Measurements from ENCODE around the gene SNX7. TPM values are rescaled to one million over a fixed set of nuclear protein-coding genes. Genes with fewer than 3 reads are reported as not detected.
A peak's percentile ranks its signal among the peaks of the same experiment; 100 is the strongest.

Gene SNX7
- total RNA-seq, 4 donors from 2014 or later = 0.75 to 3.3 (median 2.4) TPM

- in situ Hi-C loops (cut with MboI; ENCODE audit: low sequenced_read_pairs in 4 of 4) (no loop called here), intact Hi-C loops (cut with DNase I; ENCODE audit: low total_unique reads) (no loop called here)
- Histone ChIP-seq H3K27ac (no peak overlapping the region), H3K4me3 (no peak overlapping the region), H3K9me3 (no peaks in the 10 kb centered on the region), H3K27me3 (no peaks in the 10 kb centered on the region), H3K36me3 (no peaks in the 10 kb centered on the region), H3K4me1 (no peaks in the 10 kb centered on the region)
- TF ChIP-seq POLR2A (IDR thresholded peaks at IDR 0.05) (no peak), CTCF (IDR thresholded peaks at IDR 0.05 in 4 of 5, conservative IDR thresholded peaks at IDR 0.05 in 1 of 5) (no peak)
- DNase-seq (no peak), ATAC-seq (no peak)
Measured at GRCh38 chr1:98739762-98740161, 78.2 kb downstream of the SNX7 start.

GRCh38 chr1:98741164-98741563 lies 79.6 kb downstream of the SNX7 start:
- Histone ChIP-seq H3K27ac (no peak overlapping the region), H3K36me3 (no peaks in the 10 kb centered on the region), H3K9me3 (no peaks in the 10 kb centered on the region), H3K27me3 (no peaks in the 10 kb centered on the region), H3K4me1 (no peaks in the 10 kb centered on the region), H3K4me3 (no peak overlapping the region)
- ATAC-seq (no peak), DNase-seq (no peak)
- TF ChIP-seq CTCF (IDR thresholded peaks at IDR 0.05 in 4 of 5, conservative IDR thresholded peaks at IDR 0.05 in 1 of 5) (no peak), POLR2A (IDR thresholded peaks at IDR 0.05) (no peak)
- intact Hi-C loops (cut with DNase I; ENCODE audit: low total_unique reads) = no loop called here
- in situ Hi-C loops (cut with MboI; ENCODE audit: low sequenced_read_pairs in 4 of 4) = no loop called here

- no peaks in the 10 kb centered on the region for H3K36me3 ChIP-seq
- ATAC-seq (no peak), DNase-seq (no peak)
- no peaks in the 10 kb centered on the region for H3K9me3 ChIP-seq
- no peaks in the 10 kb centered on the region for H3K4me1 ChIP-seq
- no peaks in the 10 kb centered on the region for H3K27me3 ChIP-seq
- intact Hi-C loops (cut with DNase I; ENCODE audit: low total_unique reads) (no loop called here), in situ Hi-C loops (cut with MboI; ENCODE audit: low sequenced_read_pairs in 4 of 4) (no loop called here)
- H3K4me3 ChIP-seq = no peak overlapping the region
- H3K27ac ChIP-seq = no peak overlapping the region
- TF ChIP-seq POLR2A (IDR thresholded peaks at IDR 0.05) (no peak), CTCF (IDR thresholded peaks at IDR 0.05 in 4 of 5, conservative IDR thresholded peaks at IDR 0.05 in 1 of 5) (peak in 1 of 5 experiments; percentile 9)
Measured at GRCh38 chr1:98749152-98749756, 87.7 kb downstream of the SNX7 start.

- intact Hi-C loops (cut with DNase I; ENCODE audit: low total_unique reads) = no loop called here
- H3K36me3 ChIP-seq = no peaks in the 10 kb centered on the region
- no peak overlapping the region for H3K27ac ChIP-seq
- ATAC-seq = no peak
- in situ Hi-C loops (cut with MboI; ENCODE audit: low sequenced_read_pairs in 4 of 4) = no loop called here
- H3K4me1 ChIP-seq = no peaks in the 10 kb centered on the region
- no peaks in the 10 kb centered on the region for H3K27me3 ChIP-seq
- H3K9me3 ChIP-seq = no peaks in the 10 kb centered on the region
- H3K4me3 ChIP-seq = no peak overlapping the region
- no peak for TF ChIP-seq CTCF (IDR thresholded peaks at IDR 0.05 in 4 of 5, conservative IDR thresholded peaks at IDR 0.05 in 1 of 5)
- TF ChIP-seq POLR2A (IDR thresholded peaks at IDR 0.05) = no peak
- no peak for DNase-seq
Measured at GRCh38 chr1:98754176-98754575, 92.7 kb downstream of the SNX7 start.
